GM21381 (cell line): ENCODE data around the gene IKZF4.
"Not testable (repeated sequence)": the region's sequence is repeated elsewhere in the genome, so short reads cannot be mapped to it uniquely, and the experiment has no call there.

Source experiments
- ATAC-seq: cut with Tn5 transposase; IDR thresholded peaks from one replicate; pipeline ENCODE4 v1.9.1; 2021; ENCODE audit warnings: mild to moderate bottlenecking, moderate library complexity; ENCODE audit not compliant: unreplicated experiment

Gene IKZF4

GRCh38 chr12:56038022-56038655 lies 17.3 kb downstream of the IKZF4 start:
- ATAC-seq = no peak

GRCh38 chr12:56040151-56040550 lies 19.3 kb downstream of the IKZF4 start:
- ATAC-seq = no peak

- ATAC-seq = peak; percentile 3
Observed at GRCh38 chr12:56040963-56041551, 20.2 kb downstream of the IKZF4 start.

GRCh38 chr12:56041552-56042429 lies 20.9 kb downstream of the IKZF4 start, which contains the start of gene RPS26:
Gene RPS26, plus strand, starts transcription at chr12:56041918. Its CDS starts 249 bp downstream, at chr12:56042167.
- peak; percentile 87 for ATAC-seq

- not testable (repeated sequence) for ATAC-seq
Observed at GRCh38 chr12:56042430-56042813, 21.6 kb downstream of the IKZF4 start.

GRCh38 chr12:56042843-56043242 lies 22.0 kb downstream of the IKZF4 start:
- ATAC-seq = no peak

- ATAC-seq = no peak
Observed at GRCh38 chr12:56046027-56046780, 25.4 kb downstream of the IKZF4 start.

GRCh38 chr12:56053407-56053893 lies 32.6 kb downstream of the IKZF4 start:
- ATAC-seq = no peak

GRCh38 chr12:56059964-56060363 lies 39.1 kb downstream of the IKZF4 start:
- not testable (repeated sequence) for ATAC-seq

GRCh38 chr12:56061982-56062381 lies 41.1 kb downstream of the IKZF4 start:
- no peak for ATAC-seq

GRCh38 chr12:56062996-56063395 lies 42.2 kb downstream of the IKZF4 start:
- no peak for ATAC-seq

- ATAC-seq = no peak
Observed at GRCh38 chr12:56071648-56072047, 50.8 kb downstream of the IKZF4 start.

GRCh38 chr12:56074396-56074795 lies 53.6 kb downstream of the IKZF4 start:
- no peak for ATAC-seq

- not testable (repeated sequence) for ATAC-seq
Observed at GRCh38 chr12:56077966-56078365, 57.1 kb downstream of the IKZF4 start.

GRCh38 chr12:56078427-56078826 lies 57.6 kb downstream of the IKZF4 start:
- no peak for ATAC-seq

- peak; percentile 74 for ATAC-seq
Observed at GRCh38 chr12:56078931-56079722, 58.3 kb downstream of the IKZF4 start.

GRCh38 chr12:56079723-56080555 lies 59.1 kb downstream of the IKZF4 start, which contains the start of gene ERBB3:
Gene ERBB3, plus strand, starts transcription at chr12:56080165. Its CDS starts 136 bp downstream, at chr12:56080301.
- peak; percentile 21 for ATAC-seq

GRCh38 chr12:56080556-56081138 lies 59.8 kb downstream of the IKZF4 start:
- ATAC-seq = no peak
